Liver (tissue), 3 donors: ENCODE measurements around the gene CXCR4.

ENCODE experiments used
- FOXA1 ChIP-seq: IDR thresholded peaks from 2 replicates; pipeline ENCODE4 v1.6.1; 2016; ENCODE audit warnings: antibody characterized with exemption
- GABPA ChIP-seq, 2 donors: IDR thresholded peaks in 1 of 2; conservative IDR thresholded peaks in 1 of 2; 2 replicates each; pipeline ENCODE4 v1.6.1; 2016; ENCODE audit warnings: antibody characterized with exemption in 2 of 2, mild to moderate bottlenecking in 1 of 2, moderate library complexity in 1 of 2
- JUND ChIP-seq, 2 donors: IDR thresholded peaks; 2 replicates each; pipeline ENCODE4 v1.6.1; 2016; ENCODE audit warnings: antibody characterized with exemption in 2 of 2
- MAX ChIP-seq: IDR thresholded peaks from 2 replicates; pipeline ENCODE4 v1.6.1; 2016; ENCODE audit warnings: antibody characterized with exemption
- RAD21 ChIP-seq, 2 donors: IDR thresholded peaks; 2 replicates each; pipeline ENCODE4 v1.6.1; 2016; ENCODE audit warnings: antibody characterized with exemption in 2 of 2, mild to moderate bottlenecking in 2 of 2
- REST ChIP-seq: IDR thresholded peaks from 2 replicates; pipeline ENCODE4 v1.6.1; 2016; ENCODE audit warnings: antibody characterized with exemption, mild to moderate bottlenecking
- RXRA ChIP-seq, 2 donors: IDR thresholded peaks; 2 replicates each; pipeline ENCODE4 v1.6.1; 2017 to 2018; ENCODE audit warnings: antibody characterized with exemption in 2 of 2, mild to moderate bottlenecking in 1 of 2
- SP1 ChIP-seq: IDR thresholded peaks from 2 replicates; pipeline ENCODE4 v1.6.1; 2018; ENCODE audit warnings: antibody characterized with exemption, mild to moderate bottlenecking
- TAF1 ChIP-seq: conservative IDR thresholded peaks from 2 replicates; pipeline ENCODE4 v1.6.1; 2016; ENCODE audit warnings: antibody characterized with exemption, mild to moderate bottlenecking
- YY1 ChIP-seq: IDR thresholded peaks from 2 replicates; pipeline ENCODE4 v1.6.1; 2016; ENCODE audit warnings: antibody characterized with exemption, mild to moderate bottlenecking
- ZBTB33 ChIP-seq: IDR thresholded peaks from 2 replicates; pipeline ENCODE4 v1.6.1; 2016; ENCODE audit warnings: antibody characterized with exemption
- TF ChIP-seq, protein P1 (sequence below): fragments of 150-350 bp; IDR thresholded peaks from 2 replicates; pipeline ENCODE4 v1.5.1; 2017; ENCODE audit warnings: improper control_type of control experiment, low read depth, low read length; ENCODE audit not compliant: missing input control
- TF ChIP-seq, protein P2 (sequence below): IDR thresholded peaks from 2 replicates; pipeline ENCODE4 v1.6.1; 2016; ENCODE audit warnings: antibody characterized with exemption
- donor health status: healthy.
- donor health status: healthy.

- no peak for TF ChIP-seq YY1
- TF ChIP-seq, protein P1, sequence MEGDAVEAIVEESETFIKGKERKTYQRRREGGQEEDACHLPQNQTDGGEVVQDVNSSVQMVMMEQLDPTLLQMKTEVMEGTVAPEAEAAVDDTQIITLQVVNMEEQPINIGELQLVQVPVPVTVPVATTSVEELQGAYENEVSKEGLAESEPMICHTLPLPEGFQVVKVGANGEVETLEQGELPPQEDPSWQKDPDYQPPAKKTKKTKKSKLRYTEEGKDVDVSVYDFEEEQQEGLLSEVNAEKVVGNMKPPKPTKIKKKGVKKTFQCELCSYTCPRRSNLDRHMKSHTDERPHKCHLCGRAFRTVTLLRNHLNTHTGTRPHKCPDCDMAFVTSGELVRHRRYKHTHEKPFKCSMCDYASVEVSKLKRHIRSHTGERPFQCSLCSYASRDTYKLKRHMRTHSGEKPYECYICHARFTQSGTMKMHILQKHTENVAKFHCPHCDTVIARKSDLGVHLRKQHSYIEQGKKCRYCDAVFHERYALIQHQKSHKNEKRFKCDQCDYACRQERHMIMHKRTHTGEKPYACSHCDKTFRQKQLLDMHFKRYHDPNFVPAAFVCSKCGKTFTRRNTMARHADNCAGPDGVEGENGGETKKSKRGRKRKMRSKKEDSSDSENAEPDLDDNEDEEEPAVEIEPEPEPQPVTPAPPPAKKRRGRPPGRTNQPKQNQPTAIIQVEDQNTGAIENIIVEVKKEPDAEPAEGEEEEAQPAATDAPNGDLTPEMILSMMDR = no peak
- TF ChIP-seq ZBTB33 = no peak
- TF ChIP-seq JUND (IDR thresholded peaks at IDR 0.05) = no peak
- no peak for TF ChIP-seq MAX
- TF ChIP-seq GABPA (IDR thresholded peaks at IDR 0.05 in 1 of 2, conservative IDR thresholded peaks at IDR 0.05 in 1 of 2) = no peak
- TF ChIP-seq TAF1 = no peak
- TF ChIP-seq, protein P2, sequence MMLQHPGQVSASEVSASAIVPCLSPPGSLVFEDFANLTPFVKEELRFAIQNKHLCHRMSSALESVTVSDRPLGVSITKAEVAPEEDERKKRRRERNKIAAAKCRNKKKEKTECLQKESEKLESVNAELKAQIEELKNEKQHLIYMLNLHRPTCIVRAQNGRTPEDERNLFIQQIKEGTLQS = no peak
- TF ChIP-seq RXRA (IDR thresholded peaks at IDR 0.05) = no peak
- peak; percentile 75 for TF ChIP-seq SP1
- peak; percentile 5 to 21 for TF ChIP-seq RAD21 (IDR thresholded peaks at IDR 0.05)
- no peak for TF ChIP-seq FOXA1
- TF ChIP-seq REST = no peak
These were observed 18.3 kb upstream of the CXCR4 start for GRCh38 chr2:136135921-136136906.
